Measurements from ENCODE around the gene TCHHL1. TPM values are rescaled to one million over a fixed set of nuclear protein-coding genes. Genes with fewer than 3 reads are reported as not detected.

The TCHHL1 gene
- total RNA-seq, 1 experiment from 2014 or later = not detected

DNA sequence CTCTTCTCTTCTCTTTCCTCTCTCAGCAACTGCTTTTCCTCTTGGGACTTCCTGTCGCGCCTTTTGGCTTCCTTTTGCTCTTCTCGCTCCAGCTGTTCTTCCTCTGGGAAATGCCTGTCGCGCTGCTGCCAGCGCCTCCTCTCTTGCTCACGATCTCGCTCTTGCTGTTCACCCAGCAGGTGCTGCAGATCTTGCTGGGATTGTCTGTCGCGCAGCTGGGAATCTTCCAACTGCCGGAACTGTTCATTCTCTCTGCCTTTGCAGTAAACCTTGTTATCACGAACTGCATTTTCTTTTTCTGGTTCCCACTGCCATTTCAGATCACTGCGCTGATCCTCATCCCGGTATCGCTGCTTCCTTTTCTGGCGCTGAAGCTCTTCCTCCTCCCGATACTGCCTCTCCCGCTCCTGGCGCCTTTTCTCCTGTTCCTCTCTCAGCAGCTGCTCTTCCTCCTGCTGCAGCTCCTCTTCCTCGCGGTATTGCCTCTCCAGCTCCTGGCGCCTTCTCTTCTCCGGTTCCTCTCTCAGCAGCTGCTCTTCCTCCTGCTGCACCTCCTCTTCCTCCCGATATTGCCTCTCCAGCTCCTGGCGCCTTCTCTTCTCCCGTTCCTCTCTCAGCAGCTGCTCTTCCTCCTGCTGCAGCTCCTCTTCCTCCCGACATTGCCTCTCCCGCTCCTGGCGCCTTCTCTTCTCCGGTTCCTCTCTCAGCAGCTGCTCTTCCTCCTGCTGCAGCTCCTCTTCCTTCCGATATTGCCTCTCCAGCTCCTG, 20.6 kb upstream of the TCHHL1 start:
- TF ChIP-seq ETV6 (CRISPR knock-in tag; IDR thresholded peaks at IDR 0.05) = peak; percentile 95
- TF ChIP-seq ATF1 (CRISPR knock-in tag; IDR thresholded peaks at IDR 0.05) = no peak
- no peak for TF ChIP-seq ELF4 (CRISPR knock-in tag; IDR thresholded peaks at IDR 0.05; ENCODE audit: low read depth)
- Mint-ChIP-seq H3K27ac (no peak overlapping the region), H3K36me3 (peaks cover 3% of the 10 kb centered on the region; the same call in 1 of the 2 replicates), H3K4me3 (no peak overlapping the region), H3K9me3 (no peaks in the 10 kb centered on the region; the same call in 1 of the 2 replicates), H3K27me3 (ENCODE audit: low read depth) (no peaks in the 10 kb centered on the region), H3K4me1 (no peaks in the 10 kb centered on the region; the same call in 1 of the 2 replicates)
- peak; percentile 12 for DNase-seq (ENCODE audit: low spot score)
- ATAC-seq = no peak
- POLR2A ChIA-PET = interaction anchor here (0.7 kb wide), 1 partner anchor 61 kb away, joined by 4 read pairs; no protein-coding TSS in a partner anchor
- CTCF ChIA-PET = interaction anchor here (0.9 to 5.8 kb wide), 6 partner anchors 41 to 108 kb away, joined by 3 to 41 read pairs (median 5); partner anchors contain the start of gene S100A11

- TF ChIP-seq IRF2 (CRISPR knock-in tag; IDR thresholded peaks at IDR 0.05; ENCODE audit: borderline replicate concordance, low read depth) = no peak
- no peak for TF ChIP-seq SP1 (CRISPR knock-in tag; conservative IDR thresholded peaks at IDR 0.05)
- no peak for TF ChIP-seq FOXP1 (CRISPR knock-in tag; IDR thresholded peaks at IDR 0.05; ENCODE audit: borderline replicate concordance)
- no peak for TF ChIP-seq ZNF121 (CRISPR knock-in tag; IDR thresholded peaks at IDR 0.05)
- no peak overlapping the region for H3K4me3 Mint-ChIP-seq
- ATAC-seq (no peak), DNase-seq (ENCODE audit: low spot score) (peak; percentile 31)
- ChIA-PET POLR2A (no interaction called here), CTCF (interaction anchor here (1.3 to 5.8 kb wide), 5 partner anchors 25 to 141 kb away, joined by 4 to 41 read pairs (median 6); partner anchors contain the start of gene S100A11)
- no peak overlapping the region for H3K27ac Mint-ChIP-seq
- H3K36me3 Mint-ChIP-seq = peaks cover 1% of the 10 kb centered on the region; the same call in 1 of the 2 replicates
- no peaks in the 10 kb centered on the region; the same call in 1 of the 2 replicates for H3K4me1 Mint-ChIP-seq
- H3K9me3 Mint-ChIP-seq = no peaks in the 10 kb centered on the region
- peaks cover 1% of the 10 kb centered on the region; the same call in 1 of the 2 replicates for H3K27me3 Mint-ChIP-seq (ENCODE audit: low read depth)
Observed at GRCh38 chr1:152108882-152109222, 20.0 kb upstream of the TCHHL1 start.

- Mint-ChIP-seq H3K9me3 (peaks cover 4% of the 10 kb centered on the region; the same call in 1 of the 2 replicates), H3K36me3 (no peaks in the 10 kb centered on the region), H3K4me3 (no peak overlapping the region), H3K27ac (peak overlapping the region; percentile 13; the same call in 1 of the 2 replicates), H3K4me1 (no peaks in the 10 kb centered on the region; the same call in 1 of the 2 replicates), H3K27me3 (ENCODE audit: low read depth) (peaks cover 7% of the 10 kb centered on the region; the same call in 1 of the 2 replicates)
- ChIA-PET CTCF (interaction anchor here (0.8 to 5.8 kb wide), 11 partner anchors 10 to 199 kb away, joined by 3 to 41 read pairs (median 5); partner anchors contain the start of genes S100A11 and THEM4), POLR2A (no interaction called here)
- DNase-seq (ENCODE audit: low spot score) (peak; percentile 48), ATAC-seq (no peak)
- no peak for TF ChIP-seq TCF7 (CRISPR knock-in tag; IDR thresholded peaks at IDR 0.05; ENCODE audit: low read depth)
- TF ChIP-seq ZNF263 (CRISPR knock-in tag; IDR thresholded peaks at IDR 0.05; ENCODE audit: low read depth) = no peak
- TF ChIP-seq ATF1 (CRISPR knock-in tag; IDR thresholded peaks at IDR 0.05) = no peak
- no peak for TF ChIP-seq ELF4 (CRISPR knock-in tag; IDR thresholded peaks at IDR 0.05; ENCODE audit: low read depth)
- no peak for TF ChIP-seq NR3C1 (CRISPR knock-in tag; conservative IDR thresholded peaks at IDR 0.05; ENCODE audit: low read depth)
- TF ChIP-seq TEAD4 (CRISPR knock-in tag; IDR thresholded peaks at IDR 0.05) = peak; percentile 53; the same call in 1 of the 2 replicates
- no peak for TF ChIP-seq ZNF425 (CRISPR knock-in tag; conservative IDR thresholded peaks at IDR 0.05)
- TF ChIP-seq NR1H2 (CRISPR knock-in tag; IDR thresholded peaks at IDR 0.05) = no peak
- TF ChIP-seq, protein P1, sequence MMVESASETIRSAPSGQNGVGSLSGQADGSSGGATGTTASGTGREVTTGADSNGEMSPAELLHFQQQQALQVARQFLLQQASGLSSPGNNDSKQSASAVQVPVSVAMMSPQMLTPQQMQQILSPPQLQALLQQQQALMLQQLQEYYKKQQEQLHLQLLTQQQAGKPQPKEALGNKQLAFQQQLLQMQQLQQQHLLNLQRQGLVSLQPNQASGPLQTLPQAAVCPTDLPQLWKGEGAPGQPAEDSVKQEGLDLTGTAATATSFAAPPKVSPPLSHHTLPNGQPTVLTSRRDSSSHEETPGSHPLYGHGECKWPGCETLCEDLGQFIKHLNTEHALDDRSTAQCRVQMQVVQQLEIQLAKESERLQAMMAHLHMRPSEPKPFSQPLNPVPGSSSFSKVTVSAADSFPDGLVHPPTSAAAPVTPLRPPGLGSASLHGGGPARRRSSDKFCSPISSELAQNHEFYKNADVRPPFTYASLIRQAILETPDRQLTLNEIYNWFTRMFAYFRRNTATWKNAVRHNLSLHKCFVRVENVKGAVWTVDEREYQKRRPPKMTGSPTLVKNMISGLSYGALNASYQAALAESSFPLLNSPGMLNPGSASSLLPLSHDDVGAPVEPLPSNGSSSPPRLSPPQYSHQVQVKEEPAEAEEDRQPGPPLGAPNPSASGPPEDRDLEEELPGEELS (CRISPR knock-in tag; IDR thresholded peaks at IDR 0.05) = 0 out of 2 replicates have a peak, but pooled peaks have one; percentile 24
Observed at GRCh38 chr1:152107984-152108881, 19.4 kb upstream of the TCHHL1 start.

Data from WTC11 (cell line).